ENCODE results near the gene SGTA. TPM values are rescaled to one million over a fixed set of nuclear protein-coding genes. Genes with fewer than 3 reads are reported as not detected.

Gene SGTA
- total RNA-seq, 2 donors from 2014 or later = 72.4 to 87.9 TPM

DNA sequence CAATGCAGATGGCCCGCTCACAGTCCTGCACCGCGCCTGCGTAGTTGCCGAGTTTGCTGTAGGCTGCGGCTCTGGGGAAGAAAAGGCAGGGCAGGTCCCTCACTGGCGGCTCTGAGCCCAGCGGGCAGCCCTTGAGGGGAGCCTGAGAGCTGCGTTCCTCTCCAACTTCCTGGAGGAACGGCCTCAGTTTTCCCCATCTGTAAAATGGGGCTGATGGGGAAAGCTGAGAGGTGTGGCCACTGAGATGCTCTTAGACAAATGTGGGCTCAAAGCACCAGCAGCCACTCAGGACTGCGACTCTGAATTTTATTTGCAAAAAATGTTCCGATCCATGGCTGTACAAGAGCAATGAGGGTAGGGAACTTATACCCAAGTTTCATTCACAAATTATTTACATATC lies 19.4 kb downstream of the SGTA start:
- no peaks in the 10 kb centered on the region for H3K27me3 ChIP-seq (replicated peaks; ENCODE audit: insufficient read depth)
- intact Hi-C loops (cut with DNase I) = no loop called here
- 96% methylated on average over 10 of the region's 12 CpGs for WGBS
- H3K4me1 ChIP-seq (replicated peaks) = no peaks in the 10 kb centered on the region
- peaks cover 0 to 10% of the 10 kb centered on the region in 2 donors for H3K36me3 ChIP-seq
- TF ChIP-seq, protein P1, sequence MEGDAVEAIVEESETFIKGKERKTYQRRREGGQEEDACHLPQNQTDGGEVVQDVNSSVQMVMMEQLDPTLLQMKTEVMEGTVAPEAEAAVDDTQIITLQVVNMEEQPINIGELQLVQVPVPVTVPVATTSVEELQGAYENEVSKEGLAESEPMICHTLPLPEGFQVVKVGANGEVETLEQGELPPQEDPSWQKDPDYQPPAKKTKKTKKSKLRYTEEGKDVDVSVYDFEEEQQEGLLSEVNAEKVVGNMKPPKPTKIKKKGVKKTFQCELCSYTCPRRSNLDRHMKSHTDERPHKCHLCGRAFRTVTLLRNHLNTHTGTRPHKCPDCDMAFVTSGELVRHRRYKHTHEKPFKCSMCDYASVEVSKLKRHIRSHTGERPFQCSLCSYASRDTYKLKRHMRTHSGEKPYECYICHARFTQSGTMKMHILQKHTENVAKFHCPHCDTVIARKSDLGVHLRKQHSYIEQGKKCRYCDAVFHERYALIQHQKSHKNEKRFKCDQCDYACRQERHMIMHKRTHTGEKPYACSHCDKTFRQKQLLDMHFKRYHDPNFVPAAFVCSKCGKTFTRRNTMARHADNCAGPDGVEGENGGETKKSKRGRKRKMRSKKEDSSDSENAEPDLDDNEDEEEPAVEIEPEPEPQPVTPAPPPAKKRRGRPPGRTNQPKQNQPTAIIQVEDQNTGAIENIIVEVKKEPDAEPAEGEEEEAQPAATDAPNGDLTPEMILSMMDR (IDR thresholded peaks at IDR 0.05) = no peak
- TF ChIP-seq POLR2AphosphoS5 (IDR thresholded peaks at IDR 0.05) (no peak), POLR2A (IDR thresholded peaks at IDR 0.05) (no peak)
- DNase-seq (ENCODE audit: low spot score) = no peak
- H3K27ac ChIP-seq = no peak overlapping the region
- H3K4me3 ChIP-seq = no peak overlapping the region
- no peaks in the 10 kb centered on the region for H3K9me3 ChIP-seq

DNA sequence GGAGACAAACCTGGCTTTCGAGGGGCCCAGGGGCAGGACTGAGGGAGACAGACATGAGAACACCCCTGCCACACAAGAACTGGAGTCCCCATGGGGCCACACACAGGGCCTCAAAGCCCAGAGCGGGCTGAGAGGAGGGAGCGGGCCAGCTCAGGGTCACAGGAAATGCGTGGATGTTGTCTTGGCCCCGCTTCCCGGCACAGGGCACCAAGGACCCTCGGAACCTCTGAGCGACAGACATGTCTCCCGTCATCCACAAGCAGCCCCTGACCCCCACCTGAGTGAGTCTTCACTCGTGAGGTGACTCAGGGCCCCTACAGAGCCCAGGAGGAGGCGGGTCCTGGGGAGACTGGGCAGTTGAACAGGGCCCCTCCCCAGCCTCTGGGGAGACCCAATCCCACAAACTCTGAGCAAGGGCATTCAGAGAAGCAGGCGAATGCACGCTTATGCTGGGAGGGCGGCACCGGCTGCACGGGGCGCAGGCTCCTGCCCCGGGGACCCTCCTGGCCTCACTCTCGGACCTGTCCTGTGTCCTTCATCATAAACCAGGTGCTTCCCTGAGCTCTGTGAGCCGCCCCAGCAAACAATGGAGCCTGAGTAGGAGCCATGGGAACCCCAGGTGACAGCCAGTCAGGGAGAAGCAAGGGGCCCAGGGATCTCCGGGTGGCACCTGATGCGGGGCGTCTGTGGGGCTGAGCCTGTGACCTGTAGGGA lies 20.1 kb downstream of the SGTA start:
- H3K36me3 ChIP-seq = peaks cover 0 to 10% of the 10 kb centered on the region in 2 donors
- 93% methylated on average over 23 of the region's 23 CpGs for WGBS
- no peak for DNase-seq (ENCODE audit: low spot score)
- no peak overlapping the region for H3K27ac ChIP-seq
- intact Hi-C loops (cut with DNase I) = no loop called here
- H3K4me1 ChIP-seq (replicated peaks) = no peaks in the 10 kb centered on the region
- no peaks in the 10 kb centered on the region for H3K27me3 ChIP-seq (replicated peaks; ENCODE audit: insufficient read depth)
- TF ChIP-seq, protein P1 (IDR thresholded peaks at IDR 0.05) = no peak
- TF ChIP-seq POLR2A (IDR thresholded peaks at IDR 0.05) (no peak), POLR2AphosphoS5 (IDR thresholded peaks at IDR 0.05) (no peak)
- no peaks in the 10 kb centered on the region for H3K9me3 ChIP-seq
- no peak overlapping the region for H3K4me3 ChIP-seq

DNA sequence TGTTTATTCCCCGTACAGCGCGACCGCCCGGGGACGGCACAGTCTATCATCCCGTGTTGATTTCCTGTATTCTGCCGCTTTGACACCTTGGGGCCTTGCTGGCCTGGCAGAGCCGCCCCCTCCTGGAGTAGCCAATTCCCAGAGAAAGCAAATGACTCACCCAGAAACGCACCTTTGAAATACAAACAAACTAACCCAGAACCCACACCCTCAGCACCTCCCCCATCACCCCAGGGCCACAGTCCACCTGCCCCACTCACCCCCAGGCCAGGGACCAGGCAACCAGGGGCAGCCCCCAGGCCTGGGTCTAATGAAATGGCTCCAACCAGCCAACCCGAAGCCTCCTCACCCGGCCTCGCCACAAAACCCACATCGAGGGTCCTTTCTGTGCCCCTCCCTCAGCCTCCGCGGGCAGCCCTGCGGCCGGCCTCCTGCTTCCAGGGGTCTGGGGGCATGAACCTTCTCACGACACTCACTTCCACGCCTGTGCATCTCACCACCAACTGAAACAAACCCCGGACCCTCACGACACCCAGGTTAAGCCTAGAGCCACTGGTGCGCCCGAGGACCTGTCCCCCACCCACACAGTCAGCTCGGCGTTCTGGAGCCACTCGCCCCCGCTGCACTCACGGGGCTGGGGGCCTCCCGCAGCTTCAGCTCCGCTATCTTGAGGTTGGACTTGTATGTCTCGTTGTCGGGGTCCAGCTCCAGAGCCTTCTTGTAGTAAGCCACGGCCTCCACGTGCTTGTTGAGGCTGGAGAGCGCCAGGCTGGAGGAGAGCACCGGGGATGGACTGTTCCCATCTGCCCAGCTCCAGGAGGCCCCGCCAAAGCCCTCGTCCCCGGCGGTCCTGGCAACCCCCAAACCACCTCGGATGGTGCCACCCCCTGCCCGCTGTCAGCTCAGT lies 20.9 kb downstream of the SGTA start:
- Histone ChIP-seq H3K27me3 (replicated peaks; ENCODE audit: insufficient read depth) (no peaks in the 10 kb centered on the region), H3K4me1 (replicated peaks) (no peaks in the 10 kb centered on the region), H3K27ac (no peak overlapping the region), H3K36me3 (peaks cover 0 to 10% of the 10 kb centered on the region in 2 donors), H3K9me3 (no peaks in the 10 kb centered on the region), H3K4me3 (no peak overlapping the region)
- WGBS = 91% methylated on average over 41 of the region's 43 CpGs
- TF ChIP-seq, protein P1 (IDR thresholded peaks at IDR 0.05) = no peak
- TF ChIP-seq POLR2AphosphoS5 (IDR thresholded peaks at IDR 0.05) (no peak), POLR2A (IDR thresholded peaks at IDR 0.05) (no peak)
- no peak for DNase-seq (ENCODE audit: low spot score)
- intact Hi-C loops (cut with DNase I) = no loop called here

DNA sequence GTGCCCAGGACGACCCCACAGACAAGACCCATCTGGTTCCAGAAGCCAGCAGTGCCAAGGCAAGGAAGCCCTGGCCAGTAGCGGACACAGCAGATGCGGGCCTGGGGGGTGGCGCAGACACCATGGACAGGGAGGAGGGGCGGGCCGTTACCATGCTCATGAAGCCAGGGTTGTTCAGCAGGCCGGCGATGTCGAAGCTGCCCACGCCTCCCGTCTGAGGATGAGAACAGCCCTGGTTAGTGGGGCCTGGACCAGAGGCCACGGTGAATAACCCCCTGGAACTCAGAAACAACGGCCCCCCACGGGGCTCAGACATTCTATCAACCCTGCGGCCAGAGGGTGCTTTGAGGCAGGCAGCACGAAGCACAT lies 21.8 kb downstream of the SGTA start:
- TF ChIP-seq POLR2AphosphoS5 (IDR thresholded peaks at IDR 0.05) (no peak), POLR2A (IDR thresholded peaks at IDR 0.05) (no peak)
- TF ChIP-seq, protein P1 (IDR thresholded peaks at IDR 0.05) = no peak
- WGBS = 90% methylated on average over 15 of the region's 16 CpGs
- peaks cover 0 to 10% of the 10 kb centered on the region in 2 donors for H3K36me3 ChIP-seq
- no peaks in the 10 kb centered on the region for H3K27me3 ChIP-seq (replicated peaks; ENCODE audit: insufficient read depth)
- H3K4me1 ChIP-seq (replicated peaks) = no peaks in the 10 kb centered on the region
- no peak overlapping the region for H3K27ac ChIP-seq
- no peak for DNase-seq (ENCODE audit: low spot score)
- intact Hi-C loops (cut with DNase I) = no loop called here
- H3K9me3 ChIP-seq = no peaks in the 10 kb centered on the region
- H3K4me3 ChIP-seq = no peak overlapping the region

Measured in prostate gland (tissue), 2 donors.